Keratinocyte (primary cell): ENCODE measurements around the gene DGKE. TPM values are rescaled to one million over a fixed set of nuclear protein-coding genes. Genes with fewer than 3 reads are reported as not detected.

Experiments used
- DNase-seq: peaks from one replicate; pipeline ENCODE4 v3.0.0-alpha.2; 2011; ENCODE audit warnings: low read depth, missing footprints, low spot score
- FAIRE-seq: peaks from 2 replicates; lab custom pipeline; 2011; peaks lifted over from hg19 to GRCh38; lab: Jason Lieb, UNC
- H2AFZ ChIP-seq: 2 replicates; pipeline ENCODE4 v1.6.0; 2012; ENCODE audit warnings: low read length, control low read depth, inconsistent platforms; ENCODE audit not compliant: control insufficient read depth
- H3K27ac ChIP-seq: 2 replicates; pipeline ENCODE4 v1.5.1; 2011; ENCODE audit warnings: low read length; ENCODE audit not compliant: control insufficient read depth, insufficient read depth
- H3K27me3 ChIP-seq: 3 replicates; pipeline ENCODE4 v1.6.0; 2011; ENCODE audit warnings: low read length; ENCODE audit not compliant: control insufficient read depth, insufficient read depth; ENCODE audit errors: extremely low read depth
- H3K36me3 ChIP-seq, 2 experiments: 2 replicates in 1 of 2; 3 replicates in 1 of 2; pipeline ENCODE4 v1.5.1; 2011; ENCODE audit warnings: low read length in 2 of 2, mild to moderate bottlenecking in 1 of 2; ENCODE audit not compliant: control insufficient read depth in 2 of 2, insufficient read depth in 2 of 2; ENCODE audit errors: extremely low read depth in 1 of 2
- H3K4me1 ChIP-seq: 3 replicates; pipeline ENCODE4 v1.5.1; 2011; ENCODE audit warnings: low read length; ENCODE audit not compliant: control insufficient read depth, insufficient read depth; ENCODE audit errors: extremely low read depth
- H3K4me2 ChIP-seq: 3 replicates; pipeline ENCODE4 v1.6.0; 2011; ENCODE audit warnings: low read depth, low read length; ENCODE audit not compliant: control insufficient read depth, insufficient read depth; ENCODE audit errors: extremely low read depth
- H3K4me3 ChIP-seq, 3 experiments: fragments of 200-600 bp in 1 of 3; sonication (generic) in 1 of 3; 2 replicates in 2 of 3; 3 replicates in 1 of 3; pipeline ENCODE4 v1.5.1; 2011 to 2016; ENCODE audit warnings: low read length in 3 of 3, mild to moderate bottlenecking in 3 of 3, control low read depth in 2 of 3, inconsistent platforms in 1 of 3, low read depth in 1 of 3, mixed read lengths in 1 of 3, mixed run types in 1 of 3, moderate library complexity in 1 of 3; ENCODE audit not compliant: control insufficient read depth in 2 of 3, insufficient read depth in 2 of 3; ENCODE audit errors: extremely low read depth in 1 of 3
- H3K79me2 ChIP-seq: 2 replicates; pipeline ENCODE4 v1.6.0; 2012; ENCODE audit warnings: low read length; ENCODE audit not compliant: control insufficient read depth, insufficient read depth
- H3K9ac ChIP-seq: 3 replicates; pipeline ENCODE4 v1.6.0; 2011; ENCODE audit warnings: low read length; ENCODE audit not compliant: control insufficient read depth, insufficient read depth; ENCODE audit errors: extremely low read depth
- H3K9me1 ChIP-seq: 3 replicates; pipeline ENCODE4 v1.6.0; 2011; ENCODE audit warnings: low read length; ENCODE audit not compliant: control insufficient read depth, insufficient read depth; ENCODE audit errors: extremely low read depth
- H3K9me3 ChIP-seq: 2 replicates; pipeline ENCODE4 v1.5.1; 2012; ENCODE audit warnings: low read depth, low read length; ENCODE audit not compliant: control insufficient read depth
- H4K20me1 ChIP-seq: 3 replicates; pipeline ENCODE4 v1.6.0; 2011; ENCODE audit warnings: low read length; ENCODE audit not compliant: control insufficient read depth, insufficient read depth; ENCODE audit errors: extremely low read depth
- CTCF ChIP-seq, 3 experiments: IDR thresholded peaks in 1 of 3; conservative IDR thresholded peaks in 1 of 3; optimal IDR thresholded peaks in 1 of 3; 2 replicates in 2 of 3; 3 replicates in 1 of 3; pipeline versions ENCODE3 to v1.5.1; 2011; ENCODE audit warnings: low read length in 3 of 3, mild to moderate bottlenecking in 3 of 3, moderate library complexity in 2 of 3, control low read depth in 1 of 3, inconsistent platforms in 1 of 3; ENCODE audit not compliant: insufficient read depth in 2 of 3; ENCODE audit errors: extremely low read depth in 1 of 3
- EZH2 ChIP-seq: IDR thresholded peaks from one replicate; pipeline ENCODE4 v1.6.1; 2012; ENCODE audit warnings: inconsistent platforms, mild to moderate bottlenecking, low read length, moderate library complexity
- dilution Hi-C: fragments of 300-500 bp; cut with MboI; formaldehyde crosslinking; loops from one replicate; pipeline ENCODE4 v1.7.0; 2020; ENCODE audit warnings: low sequenced_read_pairs; ENCODE audit not compliant: extremely low pct_ligation_motif_present
- polyA plus RNA-seq, 5 experiments: library from polyadenylated mRNA; depleted of rRNA in 3 of 5; stranded (reverse) in 3 of 5; stranded (forward) in 1 of 5; unstranded in 1 of 5; fragments of >200 nt; gene quantifications; 1 replicate in 1 of 5; 2 replicates in 3 of 5; 3 replicates in 1 of 5; pipeline versions ENCODE4 v1.2.1 to v1.2.3, GENCODE V29; 2011 to 2012; ENCODE audit warnings: missing spikeins in 2 of 5, low read depth in 1 of 5, low replicate concordance in 1 of 5

Gene DGKE
- polyA plus RNA-seq, 1 donor (not counting 4 experiments of a cell fraction or from before 2014, with no cell fraction given), result 4.7 TPM

GRCh38 chr17:56812901-56813388 is 21.0 kb upstream of the DGKE start:
- Histone ChIP-seq H3K4me1 (peaks cover 14% of the 10 kb centered on the region), H3K27ac (no peak overlapping the region), H3K79me2 (no peaks in the 10 kb centered on the region), H3K9me3 (no peaks in the 10 kb centered on the region), H3K27me3 (no peaks in the 10 kb centered on the region), H3K4me2 (no peak overlapping the region), H3K36me3 (no peaks in the 10 kb centered on the region), H3K9me1 (no peaks in the 10 kb centered on the region), H2AFZ (no peak overlapping the region), H3K9ac (no peak overlapping the region), H4K20me1 (no peaks in the 10 kb centered on the region), H3K4me3 (no peak overlapping the region)
- dilution Hi-C loops, result no loop called here
- FAIRE-seq (no peak), DNase-seq (no peak)
- TF ChIP-seq CTCF (optimal IDR thresholded peaks at IDR 0.05 in 1 of 3, IDR thresholded peaks at IDR 0.05 in 1 of 3, conservative IDR thresholded peaks at IDR 0.05 in 1 of 3; ENCODE audit: extremely low read depth in 1 of 3, insufficient read depth in 2 of 3, low read length in 3 of 3), result no peak
- TF ChIP-seq EZH2, result no peak

- Histone ChIP-seq H3K27me3 (no peaks in the 10 kb centered on the region), H3K4me1 (peaks cover 3% of the 10 kb centered on the region), H3K27ac (no peak overlapping the region), H3K4me3 (no peak overlapping the region), H3K79me2 (no peaks in the 10 kb centered on the region), H2AFZ (no peak overlapping the region), H3K9me3 (no peaks in the 10 kb centered on the region), H3K9ac (no peak overlapping the region), H4K20me1 (no peaks in the 10 kb centered on the region), H3K9me1 (no peaks in the 10 kb centered on the region), H3K36me3 (no peaks in the 10 kb centered on the region), H3K4me2 (no peak overlapping the region)
- TF ChIP-seq CTCF (optimal IDR thresholded peaks at IDR 0.05 in 1 of 3, IDR thresholded peaks at IDR 0.05 in 1 of 3, conservative IDR thresholded peaks at IDR 0.05 in 1 of 3; ENCODE audit: extremely low read depth in 1 of 3, insufficient read depth in 2 of 3, low read length in 3 of 3) (no peak), EZH2 (no peak)
- dilution Hi-C loops, result no loop called here
- DNase-seq, result no peak
- no peak for FAIRE-seq
Observed at GRCh38 chr17:56815711-56816110, 18.2 kb upstream of the DGKE start.
